IMR-90 (cell line): Measurements from ENCODE around the gene CENPS. TPM values are rescaled to one million over a fixed set of nuclear protein-coding genes. Genes with fewer than 3 reads are reported as not detected.

Experiments used
- ATAC-seq: fragments of 200-7000 bp; cut with Tn5 transposase; 2 replicates; pipeline ENCODE4 v1.9.1; 2020; ENCODE audit warnings: low read depth, mild to moderate bottlenecking, moderate library complexity
- BruUV-seq: library from RNA; stranded (reverse); fragments of 400-500 nt; replicated peaks from 2 replicates; lab custom pipeline; 2021; lab: Mats Ljungman, UMichigan
- CTCF ChIA-PET: fragments of 300-600 bp; formaldehyde crosslinking; extraction: SDS; loops from one replicate; lab custom pipeline; 2021; ENCODE audit warnings: antibody characterized with exemption; lab: Yijun Ruan, JAX
- POLR2A ChIA-PET: fragments of 300-600 bp; sonication (Branson Sonifier 250); formaldehyde crosslinking; loops from one replicate; lab custom pipeline; 2022; ENCODE audit warnings: antibody characterized with exemption; ENCODE audit not compliant: unreplicated experiment; lab: Charles Lee
- DNase-seq: peaks from one replicate; pipeline ENCODE4 v3.0.0; 2013
- H2AFZ ChIP-seq: replicated peaks from 2 replicates; pipeline ENCODE3; 2013; ENCODE audit warnings: low read length, mild to moderate bottlenecking; ENCODE audit not compliant: poor library complexity
- H2AK5ac ChIP-seq: 2 replicates; pipeline ENCODE4 v1.6.1; 2013; ENCODE audit warnings: low read depth, low read length, inconsistent platforms
- H2AK9ac ChIP-seq: replicated peaks from 2 replicates; pipeline ENCODE3; 2013; ENCODE audit warnings: mild to moderate bottlenecking, low read depth, low read length, moderate library complexity; ENCODE audit not compliant: poor library complexity
- H2BK120ac ChIP-seq: 2 replicates; pipeline ENCODE4 v1.6.1; 2013; ENCODE audit warnings: low read depth, low read length, inconsistent platforms
- H2BK15ac ChIP-seq: 3 replicates; pipeline ENCODE4 v1.6.1; 2013; ENCODE audit warnings: low read depth, low read length, inconsistent platforms
- H2BK20ac ChIP-seq: 2 replicates; pipeline ENCODE4 v1.6.1; 2013; ENCODE audit warnings: low read depth, mild to moderate bottlenecking, inconsistent platforms, low read length, moderate library complexity
- H2BK5ac ChIP-seq: 2 replicates; pipeline ENCODE4 v1.6.1; 2013; ENCODE audit warnings: mild to moderate bottlenecking, low read depth, low read length, inconsistent platforms; ENCODE audit not compliant: poor library complexity, severe bottlenecking
- H3K14ac ChIP-seq: replicated peaks from 2 replicates; pipeline ENCODE4 v1.6.1; 2013; ENCODE audit warnings: low read depth, low read length, inconsistent platforms
- H3K18ac ChIP-seq: 2 replicates; pipeline ENCODE4 v1.6.1; 2013; ENCODE audit warnings: low read depth, low read length, control low read depth
- H3K23ac ChIP-seq: 2 replicates; pipeline ENCODE4 v1.6.1; 2013; ENCODE audit warnings: low read depth, low read length, inconsistent platforms
- H3K27ac ChIP-seq: 2 replicates; pipeline ENCODE4 v1.5.1; 2013; ENCODE audit warnings: mild to moderate bottlenecking, control low read depth, low read length; ENCODE audit not compliant: insufficient read depth
- H3K27me3 ChIP-seq: 2 replicates; pipeline ENCODE4 v1.6.1; 2013; ENCODE audit warnings: low read length; ENCODE audit not compliant: control insufficient read depth, insufficient read depth
- H3K36me3 ChIP-seq: 2 replicates; pipeline ENCODE4 v1.6.1; 2013; ENCODE audit warnings: low read length, mixed read lengths; ENCODE audit not compliant: control insufficient read depth, insufficient read depth
- H3K4ac ChIP-seq: 2 replicates; pipeline ENCODE4 v1.6.1; 2013; ENCODE audit warnings: low read depth, low read length, inconsistent platforms
- H3K4me1 ChIP-seq: 2 replicates; pipeline ENCODE4 v1.6.1; 2013; ENCODE audit warnings: low read length, mixed read lengths; ENCODE audit not compliant: control insufficient read depth, insufficient read depth
- H3K4me2 ChIP-seq: 2 replicates; pipeline ENCODE4 v1.6.1; 2013; ENCODE audit warnings: low read depth, mild to moderate bottlenecking, control low read depth, low read length, moderate library complexity
- H3K4me3 ChIP-seq: 2 replicates; pipeline ENCODE4 v1.5.1; 2013; ENCODE audit warnings: low read depth, mild to moderate bottlenecking, control low read depth, low read length, moderate library complexity; ENCODE audit not compliant: insufficient read depth
- H3K56ac ChIP-seq: 2 replicates; pipeline ENCODE4 v1.6.1; 2013; ENCODE audit warnings: low read length, inconsistent platforms; ENCODE audit not compliant: insufficient read depth; ENCODE audit errors: extremely low read depth
- H3K79me1 ChIP-seq, 2 experiments: 2 replicates each; pipeline ENCODE4 v1.6.1; 2013; ENCODE audit warnings: low read length in 2 of 2, inconsistent platforms in 1 of 2, low read depth in 1 of 2
- H3K9ac ChIP-seq: 2 replicates; pipeline ENCODE4 v1.6.1; 2013; ENCODE audit warnings: low read depth, low read length, control low read depth
- H3K9me1 ChIP-seq: 2 replicates; pipeline ENCODE4 v1.6.1; 2013; ENCODE audit warnings: low read length, inconsistent platforms; ENCODE audit not compliant: insufficient read depth
- H3K9me3 ChIP-seq: 2 replicates; pipeline ENCODE4 v1.6.1; 2013; ENCODE audit warnings: low read length; ENCODE audit not compliant: control insufficient read depth, insufficient read depth
- H4K20me1 ChIP-seq: 2 replicates; pipeline ENCODE4 v1.6.1; 2013; ENCODE audit warnings: low read length, inconsistent platforms; ENCODE audit not compliant: insufficient read depth
- H4K5ac ChIP-seq: 2 replicates; pipeline ENCODE4 v1.6.1; 2013; ENCODE audit warnings: mild to moderate bottlenecking, low read depth, low read length, control low read depth
- H4K8ac ChIP-seq, 2 experiments: 2 replicates each; pipeline ENCODE4 v1.6.1; 2013; ENCODE audit warnings: low read depth in 2 of 2, low read length in 2 of 2, control low read depth in 1 of 2, inconsistent platforms in 1 of 2
- H4K91ac ChIP-seq: 2 replicates; pipeline ENCODE4 v1.6.1; 2013; ENCODE audit warnings: low read depth, low read length, inconsistent platforms; ENCODE audit not compliant: insufficient read depth
- BHLHE40 ChIP-seq: fragments of 150-350 bp; IDR thresholded peaks from 2 replicates; pipeline ENCODE4 v1.6.1; 2016; ENCODE audit warnings: mild to moderate bottlenecking, low read depth, low read length
- MXI1 ChIP-seq: IDR thresholded peaks from 2 replicates; pipeline ENCODE4 v1.6.1; 2012; ENCODE audit warnings: low read depth, mild to moderate bottlenecking, low read length, moderate library complexity, borderline replicate concordance
- POLR2A ChIP-seq: IDR thresholded peaks from 2 replicates; pipeline ENCODE4 v1.6.1; 2012; ENCODE audit warnings: mild to moderate bottlenecking, low read depth, low read length
- RAD21 ChIP-seq: IDR thresholded peaks from 2 replicates; pipeline ENCODE4 v1.6.1; 2012; ENCODE audit warnings: low read length, improper control_type of control experiment
- WGBS, 2 experiments: methylation state at CpG; one replicate each; pipeline versions ENCODE4 v1.1.5 to v1.1.7; 2013; ENCODE audit warnings: missing lambda C conversion rate in 2 of 2; ENCODE audit not compliant: insufficient read length in 1 of 2; ENCODE audit errors: extremely low coverage in 2 of 2; 5-methylcytosine and 5-hydroxymethylcytosine counted together
- dilution Hi-C: fragments of 300-500 bp; cut with HindIII; formaldehyde crosslinking; loops from one replicate; pipeline ENCODE4 v1.14.3; 2018; ENCODE audit warnings: low sequenced_read_pairs; ENCODE audit not compliant: unreplicated experiment
- in situ Hi-C: fragments of 300-500 bp; cut with MboI; formaldehyde crosslinking; loops from 3 replicates; pipeline ENCODE4 v1.14.3; 2019; ENCODE audit warnings: low sequenced_read_pairs, inconsistent platforms, mixed read lengths
- intact Hi-C: fragments of 100-400 bp; cut with micrococcal nuclease; formaldehyde crosslinking; loops from 2 replicates; pipeline ENCODE4 v1.10.0; 2022
- polyA plus RNA-seq, 3 experiments: library from polyadenylated mRNA; depleted of rRNA; stranded (reverse); fragments of >200 nt; gene quantifications; 2 replicates each; pipeline ENCODE4 v1.2.3, GENCODE V29; 2012; ENCODE audit warnings: low replicate concordance in 1 of 3
- total RNA-seq: library from RNA; depleted of rRNA; stranded (reverse); fragments of >200 nt; gene quantifications from 2 replicates; pipeline ENCODE4 v1.2.3, GENCODE V29; 2012

The CENPS gene
- total and polyA plus RNA-seq, 2 of the 4 experiments (the other 2 are of a cell fraction), result 9.9 to 12.3 TPM

DNA sequence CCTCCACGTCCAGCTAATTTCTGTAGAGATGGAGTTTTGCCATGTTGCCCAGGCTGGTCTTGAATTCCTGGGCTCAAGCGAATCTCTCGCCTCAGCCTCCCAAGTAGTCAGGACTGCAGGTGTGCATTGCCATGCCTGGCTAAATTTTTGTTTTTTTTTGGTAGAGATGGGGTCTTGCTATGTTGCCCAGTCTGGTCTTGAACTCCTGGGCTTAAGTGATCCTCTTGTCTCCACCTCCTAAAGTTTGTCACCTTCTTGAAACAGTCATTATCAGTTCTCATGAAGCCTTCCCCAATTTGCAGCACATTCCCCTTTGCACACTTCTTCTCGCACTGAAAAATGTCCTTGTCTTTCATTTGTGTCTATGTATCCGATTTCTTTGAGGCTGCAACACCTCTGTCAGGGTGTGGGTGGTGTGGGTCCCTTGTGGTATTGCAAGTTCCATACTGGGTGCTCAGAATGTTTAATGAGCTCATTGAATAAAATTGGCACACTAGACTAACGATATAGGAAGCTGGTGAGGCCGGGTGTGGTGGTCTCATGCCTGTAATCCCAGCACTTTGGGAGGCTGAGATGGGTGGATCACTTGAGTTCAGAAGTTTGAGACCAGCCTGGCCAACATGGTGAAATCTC is 16.7 kb downstream of the CENPS start:
- POLR2A ChIA-PET, result no interaction called here
- H3K27me3 ChIP-seq, result no peaks in the 10 kb centered on the region
- H3K9me1 ChIP-seq, result 0 out of 2 replicates have a peak, but pooled peaks cover 3% of the 10 kb centered on the region
- no peak for DNase-seq
- H3K27ac ChIP-seq, result no peak overlapping the region
- in situ Hi-C loops, result no loop called here
- H3K4me2 ChIP-seq, result no peak overlapping the region
- H3K4ac ChIP-seq, result no peak overlapping the region
- intact Hi-C loops, result no loop called here
- no TSS peak for BruUV-seq
- H3K9me3 ChIP-seq, result no peaks in the 10 kb centered on the region
- H2AFZ ChIP-seq, result no peak overlapping the region
- H3K18ac ChIP-seq, result no peak overlapping the region
- H2BK20ac ChIP-seq, result no peak overlapping the region
- H3K79me1 ChIP-seq, result no peaks in the 10 kb centered on the region
- no CpG with 5 or more reads among the region's 7 CpGs for WGBS, 2 experiments
- dilution Hi-C loops, result no loop called here
- no peak overlapping the region for H3K14ac ChIP-seq
- H3K4me3 ChIP-seq, result no peak overlapping the region
- H3K36me3 ChIP-seq, result peaks cover 7% of the 10 kb centered on the region; the same call in 1 of the 2 replicates
- no peak overlapping the region for H2AK9ac ChIP-seq
- no peak for ATAC-seq
- no peaks in the 10 kb centered on the region for H4K20me1 ChIP-seq
- no peak overlapping the region for H3K9ac ChIP-seq
- H2BK120ac ChIP-seq, result no peak overlapping the region
- no peak overlapping the region for H3K23ac ChIP-seq
- TF ChIP-seq RAD21 (no peak), BHLHE40 (no peak), MXI1 (no peak), POLR2A (no peak)
- no peak overlapping the region for H2BK15ac ChIP-seq
- H2AK5ac ChIP-seq, result no peak overlapping the region
- no peak overlapping the region for H4K91ac ChIP-seq
- no peak overlapping the region for H2BK5ac ChIP-seq
- CTCF ChIA-PET, result interaction anchor here (0.5 to 0.7 kb wide), 2 partner anchors 478 to 621 kb away, joined by 3 read pairs; no protein-coding TSS in a partner anchor
- no peak overlapping the region for H4K5ac ChIP-seq
- H3K56ac ChIP-seq, result no peak overlapping the region
- no peak overlapping the region for H4K8ac ChIP-seq
- H3K4me1 ChIP-seq, result peaks cover 2% of the 10 kb centered on the region; the same call in 1 of the 2 replicates
